Kidney capillary endothelial cell (primary cell): ENCODE measurements around the gene MYO9A.
"Not testable (repeated sequence)": the region's sequence is repeated elsewhere in the genome, so short reads cannot be mapped to it uniquely, and the experiment has no call there.

Experiments
- DNase-seq: peaks from one replicate; pipeline ENCODE4 v3.0.0-alpha.2; 2018; ENCODE audit warnings: low spot score

MYO9A gene

DNA sequence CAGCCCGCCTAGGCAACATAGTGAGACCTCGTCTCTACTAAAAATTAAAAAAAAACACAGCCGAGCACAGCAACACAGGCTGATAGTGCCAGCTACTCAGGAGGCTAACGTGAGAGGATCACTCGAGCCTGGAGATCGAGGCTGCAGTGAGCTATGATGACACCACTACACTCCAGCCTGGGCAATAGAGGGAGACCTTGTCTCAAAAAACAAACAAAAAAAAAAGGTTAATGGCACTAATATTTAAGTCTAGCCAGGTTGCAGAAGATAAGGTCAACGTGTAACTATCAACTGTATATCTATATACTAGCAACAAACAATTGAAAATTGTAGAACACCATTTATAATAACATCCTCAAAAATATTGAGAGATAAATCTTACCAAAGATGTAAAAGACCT lies 75.1 kb downstream of the MYO9A start:
- DNase-seq: no peak

DNA sequence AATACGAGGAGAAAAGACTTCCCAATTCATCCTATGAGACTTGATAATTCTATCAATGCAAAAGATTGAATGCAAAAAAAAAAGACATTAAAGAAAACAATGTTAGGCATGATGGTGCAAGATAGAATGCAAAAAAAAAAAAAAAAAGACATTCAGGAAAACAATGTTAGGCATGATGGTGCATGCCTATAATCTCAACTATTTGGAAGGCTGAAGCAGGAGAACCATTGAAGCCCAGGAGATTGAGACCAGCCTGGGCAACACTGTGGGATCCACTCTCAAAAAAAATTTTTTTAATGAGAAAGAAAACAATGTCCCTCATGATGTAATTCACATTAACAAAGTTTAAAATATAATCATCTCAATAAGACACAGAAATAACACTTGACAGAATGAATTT lies 75.9 kb downstream of the MYO9A start:
- DNase-seq: no peak

DNA sequence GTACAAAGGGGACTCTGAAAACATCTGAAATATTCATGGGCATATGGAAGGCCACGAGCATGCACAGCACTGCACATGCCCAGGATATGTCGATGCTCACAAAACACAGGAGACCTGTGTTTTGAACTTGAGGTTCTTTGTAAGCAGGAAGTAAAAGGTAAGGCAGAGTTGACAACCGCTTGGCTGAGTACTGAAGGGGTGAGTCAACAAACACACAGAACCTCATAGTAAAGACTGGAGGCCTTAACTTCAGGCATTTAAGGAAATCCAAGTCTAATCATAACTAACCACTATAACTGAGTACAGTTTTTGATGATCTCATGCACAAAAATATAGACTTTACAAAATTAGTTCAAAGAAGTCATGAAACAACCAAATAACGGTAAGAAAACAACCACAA lies 80.6 kb downstream of the MYO9A start:
- no peak for DNase-seq

DNA sequence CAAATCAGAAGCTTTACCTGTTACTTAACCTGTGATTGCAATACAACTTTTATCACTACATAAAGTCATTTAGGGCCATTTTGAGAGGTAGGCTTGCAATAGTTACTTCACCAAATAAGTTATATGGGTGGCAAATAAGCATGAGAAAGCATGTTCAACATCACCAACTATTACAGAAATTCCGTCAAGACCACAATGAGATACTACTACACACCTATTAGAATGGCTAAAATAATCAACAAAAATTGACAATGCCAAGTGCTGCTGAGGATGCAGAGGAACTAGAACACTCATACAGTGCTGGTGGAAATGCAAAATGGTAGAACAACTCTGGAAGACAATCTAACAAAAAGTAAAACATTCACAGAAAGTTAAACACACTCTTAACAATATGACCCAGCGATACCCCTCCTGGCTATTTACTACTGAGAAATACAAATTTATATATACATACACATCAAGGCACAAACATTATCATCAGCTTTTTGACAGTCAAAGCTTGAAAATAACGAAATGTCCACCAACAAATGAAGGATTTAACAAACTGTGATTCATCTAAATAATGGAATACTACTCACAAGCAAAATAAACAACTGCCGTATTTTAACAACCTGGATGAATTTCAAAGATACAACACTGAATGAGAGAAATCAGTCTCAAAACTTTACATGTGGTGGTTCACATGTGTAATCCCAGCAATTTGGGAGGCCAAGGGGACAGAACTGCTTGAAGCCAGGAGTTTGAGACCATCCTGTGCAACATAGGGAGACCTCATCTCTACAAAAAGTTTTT lies 82.9 kb downstream of the MYO9A start:
- no peak for DNase-seq

DNA sequence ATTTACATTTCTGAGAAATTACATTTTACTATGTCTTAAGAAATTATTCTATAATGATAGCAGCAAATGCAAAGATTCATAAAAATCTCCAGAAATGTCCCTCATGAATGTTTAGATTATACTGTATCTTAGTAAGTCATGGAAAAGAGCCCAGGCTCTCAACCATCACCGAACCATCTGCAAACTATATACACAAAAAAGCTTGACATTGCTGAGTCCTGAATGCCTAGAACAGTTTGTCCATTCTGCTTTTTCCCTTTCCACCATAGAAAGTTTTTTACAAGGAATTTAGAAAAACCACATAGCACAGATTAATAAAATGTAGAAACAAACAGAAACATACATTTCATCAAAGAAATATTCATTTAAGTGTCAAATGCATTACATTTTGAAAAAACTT lies 83.6 kb downstream of the MYO9A start:
- no peak for DNase-seq

DNA sequence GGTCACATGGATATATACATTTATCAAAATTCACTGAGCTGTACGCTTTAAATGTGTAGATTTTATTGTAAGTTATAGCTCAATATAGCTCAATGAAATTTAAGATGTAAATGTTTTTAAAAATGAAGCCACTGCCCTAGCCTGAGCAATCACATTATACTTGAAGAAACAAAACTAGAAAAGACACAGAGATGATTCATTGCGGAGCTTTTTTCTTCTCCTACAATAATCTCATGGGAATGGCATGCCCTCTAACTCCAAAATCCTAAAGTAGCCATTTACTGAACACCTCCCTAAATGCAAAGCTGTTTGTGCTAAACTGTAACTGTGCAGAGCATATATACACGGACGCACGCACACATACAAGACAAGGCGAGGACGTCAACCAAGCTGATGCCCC lies 84.2 kb downstream of the MYO9A start:
- no peak for DNase-seq

DNA sequence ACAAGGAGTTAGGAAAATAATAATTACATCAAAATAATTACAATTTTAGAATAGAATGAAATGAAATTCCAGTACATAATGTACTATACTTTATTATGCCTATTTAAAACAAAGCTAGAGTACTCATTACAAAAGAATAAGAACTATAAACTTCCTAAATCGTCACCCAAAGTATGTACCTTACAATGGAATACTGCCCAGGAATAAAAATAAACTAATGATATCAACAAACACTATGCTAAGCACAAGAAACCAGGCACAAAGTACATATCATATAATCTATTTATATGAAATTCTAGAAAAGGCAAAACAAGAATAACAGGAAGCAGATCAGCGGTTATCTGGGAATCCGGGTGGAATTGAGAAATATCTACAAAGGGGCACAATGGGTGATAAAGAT lies 84.7 kb downstream of the MYO9A start:
- DNase-seq: no peak

DNA sequence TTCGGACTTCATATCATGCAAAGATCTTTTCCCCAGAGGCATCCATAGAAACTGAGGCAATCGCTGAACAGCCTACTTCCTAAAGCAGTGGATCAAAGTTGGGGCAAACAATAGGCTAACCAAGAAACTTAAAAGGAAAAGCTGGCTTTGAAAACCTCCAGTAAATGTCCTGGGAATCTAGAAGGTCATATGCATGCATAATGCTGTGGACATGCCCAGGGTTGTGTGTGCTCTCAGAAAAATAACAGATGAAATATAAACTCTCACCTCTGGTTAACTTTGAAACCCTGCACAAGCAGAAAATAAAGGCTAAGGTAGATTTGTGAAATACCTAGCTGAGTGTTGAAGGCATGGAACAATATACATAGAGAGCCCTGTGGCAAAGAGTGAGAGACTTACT lies 96.3 kb downstream of the MYO9A start:
- no peak for DNase-seq

DNA sequence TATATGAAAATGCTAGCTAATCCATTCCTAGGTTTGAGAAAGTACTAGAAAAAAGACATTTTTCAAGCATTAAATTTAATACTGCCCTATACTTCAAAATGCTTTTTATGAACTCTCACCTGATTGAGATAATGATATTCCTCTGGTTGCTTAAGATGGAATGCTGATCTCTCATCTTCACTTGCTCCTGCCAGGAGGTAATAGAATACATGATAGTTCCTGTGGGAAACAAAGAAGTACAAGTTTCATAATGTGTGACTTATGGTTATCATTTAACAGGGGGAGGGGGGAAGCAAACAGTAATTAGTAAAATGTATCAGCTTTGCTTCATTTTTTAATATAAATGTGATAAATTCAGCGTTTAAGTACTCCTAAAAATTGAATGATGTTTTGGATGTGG lies 97.2 kb downstream of the MYO9A start:
- no peak for DNase-seq

DNA sequence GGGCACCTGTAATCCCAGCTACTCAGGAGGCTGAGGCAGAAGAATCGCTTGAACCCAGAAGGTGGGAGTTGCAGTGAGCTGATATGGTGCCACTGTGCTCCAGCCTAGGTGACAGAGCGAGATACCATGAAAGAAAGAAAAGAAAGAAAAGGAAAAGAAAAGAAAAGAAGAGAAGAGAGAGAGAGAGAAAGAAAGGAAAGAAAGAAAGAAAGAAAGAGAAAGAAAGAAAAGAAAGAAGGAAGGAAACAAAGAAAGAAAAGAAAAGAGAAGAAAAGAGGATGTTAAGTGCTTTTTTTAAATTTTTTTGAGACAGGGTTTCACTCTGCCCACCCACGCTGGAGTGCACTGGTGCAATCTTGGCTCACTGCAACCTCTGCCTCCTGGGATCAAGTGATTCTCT lies 103.4 kb downstream of the MYO9A start:
- not testable (repeated sequence) for DNase-seq

DNA sequence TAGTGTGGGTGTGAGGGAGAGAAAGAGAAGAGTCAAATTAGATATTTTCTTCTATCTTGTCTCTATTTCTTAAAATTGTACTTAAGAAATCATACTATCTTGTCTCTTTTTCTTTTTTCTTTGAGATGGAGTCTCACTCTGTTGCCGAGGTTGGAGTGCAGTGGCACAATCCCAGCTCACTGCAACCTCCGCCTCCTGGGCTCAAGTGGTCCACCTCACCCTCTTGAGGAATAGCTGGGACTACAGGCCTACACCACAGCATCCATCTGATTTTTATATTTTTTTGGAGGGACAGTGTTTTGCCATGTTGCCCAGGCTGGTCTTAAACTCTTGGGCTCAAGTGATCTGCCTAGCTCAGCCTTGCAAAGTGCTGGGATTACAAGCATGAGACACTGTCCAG lies 104.2 kb downstream of the MYO9A start:
- no peak for DNase-seq

DNA sequence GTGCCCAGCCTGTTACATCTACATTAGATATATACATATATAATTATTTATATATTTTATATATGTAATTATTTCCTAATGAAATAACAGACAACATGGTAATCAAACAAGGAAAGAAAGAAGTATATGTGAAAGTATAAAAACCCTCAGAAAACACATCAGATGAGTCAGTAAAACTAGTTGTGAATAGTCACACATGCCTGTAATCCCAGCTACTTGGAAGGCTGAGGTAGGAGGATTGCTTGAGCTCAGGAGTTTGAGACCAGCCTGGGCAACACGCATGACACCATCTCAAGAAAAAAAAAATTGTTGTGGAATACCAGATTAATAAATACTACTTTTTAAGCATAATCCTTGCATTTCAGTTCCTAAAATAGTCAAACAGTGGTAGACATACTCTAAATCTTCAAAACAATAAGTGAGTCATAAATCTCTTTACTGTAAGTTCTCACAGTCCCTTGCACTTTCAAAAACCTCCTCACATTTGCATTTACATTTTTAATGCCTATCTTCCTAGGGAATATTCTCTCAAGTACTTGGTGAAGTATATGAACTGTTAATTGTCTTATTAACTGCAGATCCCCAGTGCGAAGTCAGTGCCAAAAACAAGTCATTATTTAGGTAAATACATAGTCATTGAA lies 106.5 kb downstream of the MYO9A start:
- peak; percentile 2 for DNase-seq

DNA sequence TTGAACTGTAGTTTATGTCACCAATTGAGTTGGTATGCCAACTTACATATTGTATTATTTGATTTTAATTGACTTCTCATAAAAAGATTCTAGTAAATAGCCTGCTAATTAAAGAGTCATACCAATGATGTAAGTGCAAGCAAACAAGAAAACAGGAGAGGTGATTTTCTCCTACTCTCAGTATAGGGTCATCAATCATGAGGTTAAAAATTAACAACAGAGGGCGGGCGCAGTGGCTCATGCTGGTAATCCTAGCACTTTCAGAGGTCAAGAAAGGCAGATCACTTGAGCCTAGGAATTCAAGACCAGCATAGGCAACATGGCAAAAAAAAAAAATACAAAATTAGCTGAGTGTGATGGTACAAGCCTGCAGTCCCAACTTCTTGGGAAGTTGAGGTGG lies 108.7 kb downstream of the MYO9A start:
- DNase-seq: no peak

DNA sequence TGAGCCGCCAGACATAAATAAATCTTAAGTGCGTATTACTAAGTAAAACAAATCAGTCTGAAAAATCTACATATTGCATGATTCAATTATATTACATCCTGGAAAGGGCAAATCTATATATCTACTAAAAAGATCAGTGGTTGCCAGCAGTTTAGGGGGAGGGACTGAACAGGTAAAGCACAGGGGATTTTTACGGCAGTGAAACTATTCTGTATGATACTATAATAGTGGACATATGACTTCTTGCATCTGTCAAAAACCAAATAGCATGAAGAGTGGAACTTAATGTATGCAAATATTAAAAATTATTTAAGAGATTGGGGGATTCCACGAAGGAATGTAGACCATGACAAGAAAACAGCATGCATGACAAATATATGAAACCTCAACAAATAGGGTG lies 111.6 kb downstream of the MYO9A start:
- DNase-seq: no peak

DNA sequence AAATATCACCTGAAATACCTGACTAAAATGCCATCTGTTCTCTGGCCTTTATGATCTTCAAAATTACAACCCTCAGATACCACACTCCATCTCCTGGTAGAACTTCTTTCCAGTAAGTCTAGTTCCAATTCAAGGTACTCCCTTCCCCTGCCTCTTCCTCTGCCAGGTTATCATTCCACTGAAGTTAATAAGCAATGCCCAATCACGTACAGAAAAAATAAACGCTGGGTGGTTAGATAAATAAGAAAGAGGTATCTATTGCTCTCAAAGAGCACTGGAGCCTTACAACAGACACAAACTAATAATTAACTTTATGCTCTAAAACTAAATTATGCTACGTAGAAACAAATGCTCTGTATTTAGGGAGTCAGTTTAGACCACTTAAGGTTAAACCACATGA lies 112.5 kb downstream of the MYO9A start:
- no peak for DNase-seq

DNA sequence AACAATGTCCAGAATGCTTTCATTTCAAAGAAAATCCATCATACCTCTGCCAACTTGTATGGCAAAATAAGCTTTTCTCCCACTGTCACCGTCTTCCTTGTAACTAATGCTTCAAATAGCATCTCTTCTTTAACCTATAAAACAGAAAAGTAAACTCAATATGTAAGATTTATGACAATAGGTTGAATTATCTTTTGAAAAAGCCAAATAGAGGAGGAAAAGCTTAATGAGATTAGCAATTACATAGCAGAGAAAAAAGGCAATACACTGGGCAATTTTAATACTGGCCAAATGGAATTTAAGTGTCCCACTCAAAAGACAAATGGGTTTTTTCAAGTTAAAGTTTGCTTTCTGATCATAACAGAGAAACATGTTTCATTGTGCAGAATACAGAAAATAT lies 118.1 kb downstream of the MYO9A start:
- no peak for DNase-seq

DNA sequence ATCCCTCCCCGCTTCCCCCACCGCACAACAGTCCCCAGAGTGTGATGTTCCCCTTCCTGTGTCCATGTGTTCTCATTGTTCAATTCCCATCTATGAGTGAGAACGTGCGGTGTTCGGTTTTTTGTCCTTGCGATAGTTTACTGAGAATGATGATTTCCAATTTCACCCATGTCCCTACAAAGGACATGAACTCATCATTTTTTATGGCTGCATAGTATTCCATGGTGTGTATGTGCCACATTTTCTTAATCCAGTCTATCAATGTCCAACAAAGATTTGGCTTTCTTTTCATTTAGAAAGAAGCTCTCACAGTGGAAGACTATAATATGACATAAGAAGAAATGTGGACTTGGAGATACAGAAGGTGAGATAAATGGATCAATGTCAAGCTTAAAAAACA lies 119.2 kb downstream of the MYO9A start:
- not testable (repeated sequence) for DNase-seq

DNA sequence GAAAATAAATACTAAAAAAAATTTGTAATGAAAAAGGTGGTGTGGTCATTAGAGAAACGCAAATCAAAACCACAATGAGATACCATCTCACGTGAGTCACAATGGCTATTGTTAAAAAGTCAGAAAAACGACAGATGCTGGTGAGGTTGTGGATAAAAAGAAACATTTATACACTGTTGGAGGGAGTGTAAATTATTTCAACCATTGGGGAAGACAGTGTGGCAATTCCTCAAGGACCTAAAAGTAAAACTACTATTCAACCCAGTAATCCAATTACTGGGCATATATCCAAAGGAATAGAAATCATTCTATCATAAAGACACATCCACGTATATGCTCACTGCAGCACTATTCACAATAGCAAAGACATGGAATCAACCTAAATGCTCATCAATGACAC lies 120.3 kb downstream of the MYO9A start:
- no peak for DNase-seq

DNA sequence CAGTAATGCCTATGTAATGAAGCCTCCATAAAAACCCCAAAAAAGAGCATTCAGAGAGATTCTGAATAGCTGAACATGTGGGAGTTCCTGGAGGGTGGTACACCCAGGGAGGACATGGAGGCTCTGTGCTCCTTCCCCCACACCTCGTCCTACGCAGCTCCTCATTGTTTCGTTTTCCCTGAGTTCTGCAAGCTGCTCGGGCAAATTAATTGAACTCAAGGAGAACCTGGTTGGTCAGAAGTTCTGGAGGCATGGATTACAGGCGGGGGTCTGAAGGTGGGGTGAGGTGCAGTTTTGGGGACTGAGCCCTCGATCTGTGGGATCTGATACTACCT lies 142.2 kb downstream of the MYO9A start:
- DNase-seq: no peak

DNA sequence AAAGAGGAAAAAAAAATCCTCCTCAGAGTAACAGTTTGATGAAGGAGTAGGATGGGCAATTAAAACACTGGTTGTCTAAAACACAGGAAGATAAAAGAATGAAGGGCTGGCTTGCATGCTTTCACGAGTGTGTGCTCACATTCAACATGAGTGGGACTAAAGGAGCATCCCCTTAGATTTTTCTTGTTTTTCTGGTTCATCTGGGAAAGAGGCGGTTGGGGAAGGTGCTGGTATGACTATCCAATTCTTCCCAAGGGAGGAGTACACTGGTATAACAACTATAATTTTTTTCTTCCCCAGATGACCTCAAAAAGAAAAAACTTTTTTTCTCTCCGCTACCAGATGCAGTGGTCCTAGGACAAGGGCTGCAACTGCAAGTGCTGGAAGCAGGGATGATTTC lies 143.7 kb downstream of the MYO9A start:
- DNase-seq: no peak

DNA sequence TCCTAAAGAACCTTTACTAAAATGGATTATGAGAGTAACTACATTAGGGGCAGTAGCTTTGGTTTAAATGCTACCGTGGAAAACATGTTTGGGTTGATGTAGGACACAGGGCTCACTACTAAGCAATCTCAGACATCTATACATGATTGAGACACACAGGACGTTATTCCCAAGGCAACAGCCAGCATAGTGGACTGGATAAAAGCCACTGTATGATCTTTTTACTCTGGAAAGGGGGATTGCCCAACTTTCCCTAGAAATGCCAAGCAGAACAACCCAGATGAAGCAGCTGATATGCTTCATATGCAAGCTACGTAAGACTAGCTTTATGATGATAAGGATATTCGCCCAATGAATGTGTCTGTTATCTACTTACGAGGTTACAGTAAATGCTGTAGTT lies 144.6 kb downstream of the MYO9A start:
- no peak for DNase-seq

DNA sequence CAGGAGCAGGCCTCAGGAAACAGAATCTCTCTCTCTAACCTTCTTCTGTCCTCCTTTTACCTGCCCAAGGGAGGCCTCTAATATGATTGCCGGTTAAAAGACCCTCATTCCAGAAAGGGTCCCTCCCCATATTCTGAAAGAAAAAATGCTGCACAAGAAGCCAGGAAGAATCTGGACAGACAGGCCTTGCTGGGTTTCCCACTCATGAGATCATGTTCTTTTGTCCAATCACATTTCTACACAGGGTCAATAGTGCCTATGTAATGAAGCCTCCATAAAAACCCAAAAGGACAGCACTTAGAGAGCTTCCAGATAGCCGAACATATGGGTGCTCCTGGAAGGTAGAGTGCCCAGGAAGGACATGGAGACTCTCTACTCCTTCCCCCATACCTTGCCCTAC lies 146.0 kb downstream of the MYO9A start:
- no peak for DNase-seq

DNA sequence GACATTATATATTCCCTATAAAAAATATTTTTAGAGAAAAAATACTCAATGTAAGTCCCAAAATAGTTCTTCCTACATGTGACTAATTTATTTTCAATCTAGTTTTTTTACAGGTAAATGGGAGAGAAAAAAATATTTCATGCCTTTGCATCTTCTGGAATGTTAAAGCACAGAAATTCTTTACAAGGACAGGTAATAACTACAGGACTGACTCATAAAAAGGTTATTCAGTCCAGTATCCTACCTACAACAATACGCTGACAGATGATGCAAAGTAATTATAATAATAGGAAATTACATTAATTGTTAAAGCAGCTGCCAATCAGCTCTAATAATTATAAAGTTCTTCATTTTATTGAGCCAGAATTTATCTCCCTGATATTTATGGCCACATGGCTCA lies 147.5 kb downstream of the MYO9A start:
- DNase-seq: no peak

DNA sequence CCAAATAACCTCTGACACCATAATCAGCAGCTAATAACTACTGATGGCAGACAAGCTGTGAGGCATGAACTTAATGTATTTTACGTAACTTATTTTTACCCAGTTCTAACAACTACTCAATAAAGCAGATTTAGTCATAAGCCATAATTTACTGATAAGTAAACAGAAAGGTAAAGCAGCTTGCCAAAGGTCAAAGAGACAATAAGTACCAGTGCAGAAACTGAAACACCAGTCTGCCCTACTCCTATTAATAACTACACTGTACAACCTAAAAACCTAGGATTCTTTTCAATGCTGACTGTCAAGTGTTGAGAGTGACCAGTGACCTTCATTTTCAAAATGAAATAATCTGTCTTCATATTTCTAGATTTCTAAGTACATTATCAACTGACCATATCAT lies 155.4 kb downstream of the MYO9A start:
- DNase-seq: no peak
